Stimulated activated CD8-positive, alpha-beta memory T cell treated with anti-CD3 and anti-CD28 coated beads, Interleukin-12 subunit alpha, Interleukin-12 subunit beta, amount 100 ng/mL, for 24 hours (primary cell): ENCODE results near the gene SENP5.

Experiments used
- DNase-seq: peaks from one replicate; pipeline ENCODE4 v3.0.0-alpha.2; 2020; ENCODE audit errors: extremely low read depth

Gene SENP5

GRCh38 chr3:196883361-196883760 lies 15.6 kb downstream of the SENP5 start:
- DNase-seq: no peak

GRCh38 chr3:196886144-196886543 lies 18.4 kb downstream of the SENP5 start:
- DNase-seq: no peak

GRCh38 chr3:196889844-196890708 lies 22.4 kb downstream of the SENP5 start:
- no peak for DNase-seq

- no peak for DNase-seq
Measured at GRCh38 chr3:196894557-196895295, 27.0 kb downstream of the SENP5 start.

GRCh38 chr3:196896229-196896628 lies 28.5 kb downstream of the SENP5 start:
- DNase-seq: no peak

- DNase-seq: no peak
Measured at GRCh38 chr3:196901768-196902167, 34.0 kb downstream of the SENP5 start.

- DNase-seq: no peak
Measured at GRCh38 chr3:196902296-196902695, 34.6 kb downstream of the SENP5 start.

GRCh38 chr3:196903740-196904139 lies 36.0 kb downstream of the SENP5 start:
- no peak for DNase-seq

- DNase-seq: no peak
Measured at GRCh38 chr3:196914866-196915265, 47.1 kb downstream of the SENP5 start.

GRCh38 chr3:196915375-196915774 lies 47.7 kb downstream of the SENP5 start:
- no peak for DNase-seq

- no peak for DNase-seq
Measured at GRCh38 chr3:196916221-196916620, 48.5 kb downstream of the SENP5 start.

GRCh38 chr3:196916995-196917394 lies 49.3 kb downstream of the SENP5 start:
- no peak for DNase-seq

- no peak for DNase-seq
Measured at GRCh38 chr3:196918968-196919367, 51.2 kb downstream of the SENP5 start.

- DNase-seq: no peak
Measured at GRCh38 chr3:196920733-196921132, 53.0 kb downstream of the SENP5 start.

- no peak for DNase-seq
Measured at GRCh38 chr3:196927571-196928453, 60.1 kb downstream of the SENP5 start.

- DNase-seq: no peak
Measured at GRCh38 chr3:196931157-196931556, 63.4 kb downstream of the SENP5 start.

- no peak for DNase-seq
Measured at GRCh38 chr3:196931828-196932587, 64.3 kb downstream of the SENP5 start.

- no peak for DNase-seq
Measured at GRCh38 chr3:196932600-196932999, 64.9 kb downstream of the SENP5 start.

GRCh38 chr3:196936288-196936687 lies 68.6 kb downstream of the SENP5 start:
- DNase-seq: no peak

- no peak for DNase-seq
Measured at GRCh38 chr3:196938124-196938523, 70.4 kb downstream of the SENP5 start.

GRCh38 chr3:196938576-196938975 lies 70.9 kb downstream of the SENP5 start:
- no peak for DNase-seq
